ENCODE results near the gene ABCB10.

Gene ABCB10

DNA sequence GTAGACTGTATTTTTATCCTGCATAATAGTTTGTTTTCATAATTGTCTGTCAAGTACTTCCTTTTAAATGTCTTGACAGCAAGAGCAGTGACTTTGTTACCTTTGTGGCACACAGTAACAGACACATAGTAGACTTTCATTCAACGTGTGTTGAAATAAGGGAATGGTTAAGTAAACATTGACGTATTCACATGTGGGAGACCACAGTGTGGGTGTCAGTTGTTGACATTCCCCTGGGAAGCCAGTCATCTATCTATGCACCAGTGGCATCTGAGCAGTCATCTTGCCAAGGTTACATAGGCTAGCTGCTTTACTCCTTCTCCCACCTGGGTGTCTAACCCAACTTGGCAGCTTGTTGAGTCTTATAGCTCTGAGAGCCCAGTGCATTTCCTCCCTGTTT is 48.9 kb downstream of the ABCB10 start:
- intact Hi-C loops (cut with DNase I; ENCODE audit: low total_unique reads), result loop anchor here (10.0 kb wide), 1 partner anchor 1425 kb away; the partner anchor contains the start of gene ARF1
- Histone ChIP-seq H3K27ac (no peak overlapping the region), H3K36me3 (peaks cover 0 to 6% (median 5%) of the 10 kb centered on the region in 3 donors), H3K4me3 (no peak overlapping the region), H3K9me3 (no peaks in the 10 kb centered on the region), H3K4me1 (peaks cover 0 to 31% (median 18%) of the 10 kb centered on the region in 4 donors), H3K27me3 (no peaks in the 10 kb centered on the region)
- DNase-seq, result no peak
- TF ChIP-seq, protein P1, sequence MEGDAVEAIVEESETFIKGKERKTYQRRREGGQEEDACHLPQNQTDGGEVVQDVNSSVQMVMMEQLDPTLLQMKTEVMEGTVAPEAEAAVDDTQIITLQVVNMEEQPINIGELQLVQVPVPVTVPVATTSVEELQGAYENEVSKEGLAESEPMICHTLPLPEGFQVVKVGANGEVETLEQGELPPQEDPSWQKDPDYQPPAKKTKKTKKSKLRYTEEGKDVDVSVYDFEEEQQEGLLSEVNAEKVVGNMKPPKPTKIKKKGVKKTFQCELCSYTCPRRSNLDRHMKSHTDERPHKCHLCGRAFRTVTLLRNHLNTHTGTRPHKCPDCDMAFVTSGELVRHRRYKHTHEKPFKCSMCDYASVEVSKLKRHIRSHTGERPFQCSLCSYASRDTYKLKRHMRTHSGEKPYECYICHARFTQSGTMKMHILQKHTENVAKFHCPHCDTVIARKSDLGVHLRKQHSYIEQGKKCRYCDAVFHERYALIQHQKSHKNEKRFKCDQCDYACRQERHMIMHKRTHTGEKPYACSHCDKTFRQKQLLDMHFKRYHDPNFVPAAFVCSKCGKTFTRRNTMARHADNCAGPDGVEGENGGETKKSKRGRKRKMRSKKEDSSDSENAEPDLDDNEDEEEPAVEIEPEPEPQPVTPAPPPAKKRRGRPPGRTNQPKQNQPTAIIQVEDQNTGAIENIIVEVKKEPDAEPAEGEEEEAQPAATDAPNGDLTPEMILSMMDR (IDR thresholded peaks at IDR 0.05), result no peak

DNA sequence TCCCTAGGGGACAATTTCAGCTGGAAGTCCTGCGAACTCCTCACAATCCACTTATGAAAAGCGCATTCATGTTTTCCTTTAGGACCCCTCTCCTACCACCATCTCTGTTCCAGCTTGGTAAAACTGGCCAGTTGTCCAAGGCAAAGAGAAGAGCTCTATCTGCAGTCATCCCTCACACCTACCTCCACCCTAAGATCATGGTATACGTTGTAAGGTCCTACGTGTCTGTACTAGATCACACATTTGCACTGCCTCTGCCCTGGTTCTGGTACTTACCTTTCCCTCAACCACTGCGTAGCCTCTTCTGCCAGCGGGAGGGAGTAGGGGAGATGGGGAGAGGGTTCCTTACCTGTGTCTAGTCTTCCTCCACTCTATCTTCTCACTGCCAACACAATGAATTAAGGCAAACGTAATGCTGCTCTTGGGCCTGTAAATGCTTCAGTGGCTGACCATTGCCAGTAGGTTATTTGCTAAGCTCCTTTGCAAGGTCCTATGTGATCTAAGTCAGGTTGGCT is 49.6 kb downstream of the ABCB10 start:
- intact Hi-C loops (cut with DNase I; ENCODE audit: low total_unique reads), result loop anchor here (10.0 kb wide), 1 partner anchor 1424 kb away; the partner anchor contains the start of gene ARF1

DNA sequence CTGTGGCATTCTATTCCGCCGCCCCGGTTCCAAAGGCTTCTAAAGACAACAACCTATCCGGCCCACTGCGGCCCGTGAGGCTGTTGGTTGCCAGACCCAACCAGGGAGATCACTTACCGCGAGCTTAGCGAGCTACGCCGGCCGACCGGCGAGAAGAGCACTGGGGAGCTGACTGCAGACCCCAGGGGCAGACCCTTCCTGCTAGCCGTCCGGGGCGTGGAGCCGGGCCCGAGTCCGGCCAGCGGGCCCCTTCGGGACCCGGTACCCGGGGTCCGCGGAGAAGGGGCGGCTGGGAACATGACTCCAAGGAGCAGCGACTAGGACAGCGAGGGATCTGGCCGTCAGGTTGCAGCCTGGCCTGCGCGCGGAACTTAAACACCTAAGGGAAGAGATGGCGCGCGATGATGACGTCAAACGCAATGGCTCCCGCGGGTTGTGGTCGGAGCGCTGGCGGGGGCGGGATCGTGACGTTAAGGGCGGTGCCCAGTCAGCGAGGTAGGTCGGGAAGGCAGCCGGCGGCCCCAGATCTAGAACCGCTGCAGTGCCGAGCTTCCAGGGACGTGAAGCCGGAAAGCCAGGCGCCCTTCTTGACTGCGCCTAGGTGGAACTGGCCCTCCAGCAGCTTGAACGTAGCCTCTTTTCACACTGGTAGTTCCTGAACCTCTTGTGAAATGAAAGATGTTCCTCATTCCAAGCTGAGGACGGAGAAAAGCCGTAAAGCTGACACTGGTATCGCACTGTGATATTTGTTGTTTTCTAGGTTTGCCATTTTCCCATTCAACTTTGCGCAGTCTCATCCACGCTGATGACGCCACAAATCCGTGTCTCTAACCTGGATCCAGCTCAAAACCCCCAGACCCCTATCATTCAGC is 50.3 kb downstream of the ABCB10 start, which contains the start of gene NUP133:
Gene NUP133 (minus strand): TSS at position 391 of the 872 bp plus-strand sequence. CDS start 92 bp downstream, at position 299.
- Histone ChIP-seq H3K27me3 (no peaks in the 10 kb centered on the region), H3K36me3 (peaks cover 0 to 12% (median 9%) of the 10 kb centered on the region in 3 donors), H3K4me3 (peak within 1 kb of the TSS; percentile 76 to 94), H3K9me3 (no peaks in the 10 kb centered on the region), H3K4me1 (peaks cover 0 to 27% (median 16%) of the 10 kb centered on the region in 4 donors), H3K27ac (peak within 1 kb of the TSS; percentile 96 to 97)
- intact Hi-C loops (cut with DNase I; ENCODE audit: low total_unique reads), result loop anchor here (10.0 kb wide), 1 partner anchor 1423 kb away; the partner anchor contains the start of gene ARF1
- peak; percentile 99 for DNase-seq
- TF ChIP-seq, protein P1 (IDR thresholded peaks at IDR 0.05), result no peak

More for the DNA sequence above, 49.6 kb downstream of the ABCB10 start:
- H3K4me1 ChIP-seq, result peaks cover 0 to 27% (median 16%) of the 10 kb centered on the region in 4 donors
- peak overlapping the region; percentile 76 to 94 for H3K4me3 ChIP-seq
- no peak for DNase-seq
- H3K36me3 ChIP-seq, result peaks cover 0 to 12% (median 5%) of the 10 kb centered on the region in 3 donors
- H3K27me3 ChIP-seq, result no peaks in the 10 kb centered on the region
- H3K27ac ChIP-seq, result peak overlapping the region; percentile 96 to 97
- H3K9me3 ChIP-seq, result no peaks in the 10 kb centered on the region
- TF ChIP-seq, protein P1 (IDR thresholded peaks at IDR 0.05), result no peak

DNA sequence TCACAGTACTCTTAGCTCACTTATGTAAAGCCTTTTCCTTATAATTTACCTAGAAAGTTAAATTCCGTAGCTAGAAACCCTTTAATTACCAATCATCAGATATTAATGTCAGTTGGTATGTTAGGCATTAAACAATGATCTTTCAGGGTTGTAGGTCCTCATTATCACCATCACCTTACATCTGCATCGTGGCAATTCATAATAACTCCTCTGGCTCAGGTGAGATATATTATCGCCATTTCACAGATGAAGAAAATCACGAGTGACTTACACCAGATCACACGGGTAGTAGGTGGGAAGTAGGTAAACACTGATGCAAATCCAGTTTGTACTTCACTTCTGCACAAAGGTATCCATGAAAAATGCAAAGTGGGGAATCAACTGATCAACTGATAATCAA is 51.0 kb downstream of the ABCB10 start:
- DNase-seq, result no peak
- peaks cover 0 to 18% (median 9%) of the 10 kb centered on the region in 3 donors for H3K36me3 ChIP-seq

DNA sequence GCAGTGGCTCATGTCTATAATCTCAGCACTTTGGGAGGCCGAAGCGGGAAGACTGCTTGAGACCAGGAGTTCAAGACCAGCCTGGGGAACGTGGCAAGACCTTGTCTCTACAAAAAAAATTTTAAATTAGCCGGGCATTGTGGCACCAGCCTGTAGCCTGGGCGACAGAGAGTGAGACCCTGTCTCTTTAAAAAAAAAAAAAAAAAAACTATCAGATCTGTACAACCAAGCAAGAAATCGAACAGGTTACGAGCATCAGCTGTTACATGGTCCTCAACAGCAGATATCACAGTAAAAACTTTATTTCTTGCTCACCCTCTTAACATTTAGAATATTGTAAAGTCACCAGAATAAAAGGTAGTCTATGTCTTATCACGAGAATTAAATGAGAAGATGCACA is 51.9 kb downstream of the ABCB10 start:
- DNase-seq, result no peak
- peaks cover 0 to 22% (median 9%) of the 10 kb centered on the region in 3 donors for H3K36me3 ChIP-seq
- TF ChIP-seq, protein P1 (IDR thresholded peaks at IDR 0.05), result no peak
- H3K27ac ChIP-seq, result no peak overlapping the region
- peak overlapping the region; percentile 76 to 94 for H3K4me3 ChIP-seq
- no peaks in the 10 kb centered on the region for H3K27me3 ChIP-seq
- H3K9me3 ChIP-seq, result no peaks in the 10 kb centered on the region
- intact Hi-C loops (cut with DNase I; ENCODE audit: low total_unique reads), result loop anchor here (10.0 kb wide), 1 partner anchor 1422 kb away; the partner anchor contains the start of gene ARF1
- peaks cover 0 to 27% (median 16%) of the 10 kb centered on the region in 4 donors for H3K4me1 ChIP-seq

More for the DNA sequence above, 51.0 kb downstream of the ABCB10 start:
- intact Hi-C loops (cut with DNase I; ENCODE audit: low total_unique reads), result loop anchor here (10.0 kb wide), 1 partner anchor 1423 kb away; the partner anchor contains the start of gene ARF1
- H3K4me3 ChIP-seq, result peak overlapping the region; percentile 76 to 94
- H3K4me1 ChIP-seq, result peaks cover 0 to 27% (median 16%) of the 10 kb centered on the region in 4 donors
- no peaks in the 10 kb centered on the region for H3K27me3 ChIP-seq
- H3K27ac ChIP-seq, result peak overlapping the region; percentile 96 to 97
- H3K9me3 ChIP-seq, result no peaks in the 10 kb centered on the region
- TF ChIP-seq, protein P1 (IDR thresholded peaks at IDR 0.05), result no peak

Data from tibial artery (tissue), 4 donors.